ENCODE results near the gene PDE6A. TPM values are rescaled to one million over a fixed set of nuclear protein-coding genes. Genes with fewer than 3 reads are reported as not detected.

PDE6A gene
- total RNA-seq, 1 experiment from 2014 or later: not detected

DNA sequence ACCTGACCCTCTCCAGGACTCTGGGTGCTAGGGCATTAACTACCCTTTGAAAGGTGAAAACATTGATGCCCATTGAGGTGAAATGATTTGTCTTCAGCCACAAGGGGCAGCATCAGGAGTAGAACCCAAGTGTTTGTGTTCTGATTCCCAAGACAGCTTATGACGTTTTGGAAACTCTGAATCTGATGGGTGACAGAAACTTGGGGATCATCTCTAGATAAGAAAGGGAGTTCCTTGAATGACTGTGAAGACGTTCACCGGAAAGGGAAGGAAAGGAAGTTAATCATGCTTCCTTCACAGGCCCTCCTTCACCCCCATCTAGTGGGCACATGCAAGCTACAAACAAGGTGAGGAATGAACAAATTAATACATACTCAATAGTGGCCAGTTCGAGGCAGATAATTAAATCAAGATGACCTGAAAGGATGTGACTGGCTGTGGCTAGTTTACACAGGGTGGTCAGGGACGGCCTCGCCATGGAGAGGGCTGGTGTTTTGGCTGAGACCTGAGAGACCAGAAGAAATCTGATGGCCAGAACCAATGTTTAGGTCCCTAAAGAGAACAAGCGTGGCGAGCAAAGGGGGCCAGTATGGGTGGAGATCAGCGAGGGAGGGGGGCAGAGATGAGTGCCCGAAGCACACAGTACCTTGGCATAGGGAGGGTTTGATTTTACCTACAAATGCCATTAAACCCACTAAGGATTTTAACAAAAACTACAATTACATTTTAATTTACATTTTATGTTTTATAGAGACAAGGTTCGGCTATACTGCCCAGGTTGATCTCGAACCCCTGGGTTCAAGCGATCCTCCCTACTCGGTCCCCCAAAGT lies 15.0 kb upstream of the PDE6A start (continued):
- TF ChIP-seq, protein P1, sequence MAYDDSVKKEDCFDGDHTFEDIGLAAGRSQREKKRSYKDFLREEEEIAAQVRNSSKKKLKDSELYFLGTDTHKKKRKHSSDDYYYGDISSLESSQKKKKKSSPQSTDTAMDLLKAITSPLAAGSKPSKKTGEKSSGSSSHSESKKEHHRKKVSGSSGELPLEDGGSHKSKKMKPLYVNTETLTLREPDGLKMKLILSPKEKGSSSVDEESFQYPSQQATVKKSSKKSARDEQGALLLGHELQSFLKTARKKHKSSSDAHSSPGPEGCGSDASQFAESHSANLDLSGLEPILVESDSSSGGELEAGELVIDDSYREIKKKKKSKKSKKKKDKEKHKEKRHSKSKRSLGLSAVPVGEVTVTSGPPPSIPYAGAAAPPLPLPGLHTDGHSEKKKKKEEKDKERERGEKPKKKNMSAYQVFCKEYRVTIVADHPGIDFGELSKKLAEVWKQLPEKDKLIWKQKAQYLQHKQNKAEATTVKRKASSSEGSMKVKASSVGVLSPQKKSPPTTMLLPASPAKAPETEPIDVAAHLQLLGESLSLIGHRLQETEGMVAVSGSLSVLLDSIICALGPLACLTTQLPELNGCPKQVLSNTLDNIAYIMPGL (CRISPR knock-in tag; IDR thresholded peaks at IDR 0.05): no peak
- TF ChIP-seq CBFB (CRISPR knock-in tag; IDR thresholded peaks at IDR 0.05; ENCODE audit: low read depth): no peak
- no peak for TF ChIP-seq GTF2I (CRISPR knock-in tag; conservative IDR thresholded peaks at IDR 0.05)

DNA sequence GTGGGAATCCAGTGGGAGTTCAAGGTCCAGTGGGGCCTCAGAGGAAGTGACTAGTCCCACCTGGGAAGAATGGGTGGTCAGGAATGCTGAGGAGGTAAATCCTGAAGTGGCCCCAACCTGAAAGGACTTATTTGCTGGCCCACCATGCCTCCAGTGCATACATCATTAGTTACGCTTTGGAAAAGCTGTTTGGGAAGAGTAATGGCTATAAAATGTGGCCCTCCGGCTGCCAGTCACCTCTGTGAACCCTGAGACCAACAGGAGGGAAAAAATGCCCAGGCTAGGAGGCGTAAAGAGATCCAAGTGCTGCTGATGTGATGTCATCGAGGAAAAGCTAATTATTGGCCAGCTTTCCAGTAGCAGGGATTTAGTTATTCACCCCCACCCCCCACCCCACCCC lies 13.3 kb upstream of the PDE6A start:
- Mint-ChIP-seq H3K4me1 (peaks cover 19% of the 10 kb centered on the region), H3K9me3 (no peaks in the 10 kb centered on the region), H3K36me3 (no peaks in the 10 kb centered on the region), H3K27ac (no peak overlapping the region), H3K4me3 (no peak overlapping the region), H3K27me3 (ENCODE audit: low read depth) (peaks cover 8% of the 10 kb centered on the region; the same call in 1 of the 2 replicates)
- ATAC-seq (no peak), DNase-seq (ENCODE audit: low spot score) (no peak)
- no peak for TF ChIP-seq ESRRA (CRISPR knock-in tag; IDR thresholded peaks at IDR 0.05; ENCODE audit: borderline replicate concordance)
- TF ChIP-seq, protein P2, sequence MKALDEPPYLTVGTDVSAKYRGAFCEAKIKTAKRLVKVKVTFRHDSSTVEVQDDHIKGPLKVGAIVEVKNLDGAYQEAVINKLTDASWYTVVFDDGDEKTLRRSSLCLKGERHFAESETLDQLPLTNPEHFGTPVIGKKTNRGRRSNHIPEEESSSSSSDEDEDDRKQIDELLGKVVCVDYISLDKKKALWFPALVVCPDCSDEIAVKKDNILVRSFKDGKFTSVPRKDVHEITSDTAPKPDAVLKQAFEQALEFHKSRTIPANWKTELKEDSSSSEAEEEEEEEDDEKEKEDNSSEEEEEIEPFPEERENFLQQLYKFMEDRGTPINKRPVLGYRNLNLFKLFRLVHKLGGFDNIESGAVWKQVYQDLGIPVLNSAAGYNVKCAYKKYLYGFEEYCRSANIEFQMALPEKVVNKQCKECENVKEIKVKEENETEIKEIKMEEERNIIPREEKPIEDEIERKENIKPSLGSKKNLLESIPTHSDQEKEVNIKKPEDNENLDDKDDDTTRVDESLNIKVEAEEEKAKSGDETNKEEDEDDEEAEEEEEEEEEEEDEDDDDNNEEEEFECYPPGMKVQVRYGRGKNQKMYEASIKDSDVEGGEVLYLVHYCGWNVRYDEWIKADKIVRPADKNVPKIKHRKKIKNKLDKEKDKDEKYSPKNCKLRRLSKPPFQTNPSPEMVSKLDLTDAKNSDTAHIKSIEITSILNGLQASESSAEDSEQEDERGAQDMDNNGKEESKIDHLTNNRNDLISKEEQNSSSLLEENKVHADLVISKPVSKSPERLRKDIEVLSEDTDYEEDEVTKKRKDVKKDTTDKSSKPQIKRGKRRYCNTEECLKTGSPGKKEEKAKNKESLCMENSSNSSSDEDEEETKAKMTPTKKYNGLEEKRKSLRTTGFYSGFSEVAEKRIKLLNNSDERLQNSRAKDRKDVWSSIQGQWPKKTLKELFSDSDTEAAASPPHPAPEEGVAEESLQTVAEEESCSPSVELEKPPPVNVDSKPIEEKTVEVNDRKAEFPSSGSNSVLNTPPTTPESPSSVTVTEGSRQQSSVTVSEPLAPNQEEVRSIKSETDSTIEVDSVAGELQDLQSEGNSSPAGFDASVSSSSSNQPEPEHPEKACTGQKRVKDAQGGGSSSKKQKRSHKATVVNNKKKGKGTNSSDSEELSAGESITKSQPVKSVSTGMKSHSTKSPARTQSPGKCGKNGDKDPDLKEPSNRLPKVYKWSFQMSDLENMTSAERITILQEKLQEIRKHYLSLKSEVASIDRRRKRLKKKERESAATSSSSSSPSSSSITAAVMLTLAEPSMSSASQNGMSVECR (CRISPR knock-in tag; IDR thresholded peaks at IDR 0.05; ENCODE audit: borderline replicate concordance): no peak
- TF ChIP-seq, protein P3, sequence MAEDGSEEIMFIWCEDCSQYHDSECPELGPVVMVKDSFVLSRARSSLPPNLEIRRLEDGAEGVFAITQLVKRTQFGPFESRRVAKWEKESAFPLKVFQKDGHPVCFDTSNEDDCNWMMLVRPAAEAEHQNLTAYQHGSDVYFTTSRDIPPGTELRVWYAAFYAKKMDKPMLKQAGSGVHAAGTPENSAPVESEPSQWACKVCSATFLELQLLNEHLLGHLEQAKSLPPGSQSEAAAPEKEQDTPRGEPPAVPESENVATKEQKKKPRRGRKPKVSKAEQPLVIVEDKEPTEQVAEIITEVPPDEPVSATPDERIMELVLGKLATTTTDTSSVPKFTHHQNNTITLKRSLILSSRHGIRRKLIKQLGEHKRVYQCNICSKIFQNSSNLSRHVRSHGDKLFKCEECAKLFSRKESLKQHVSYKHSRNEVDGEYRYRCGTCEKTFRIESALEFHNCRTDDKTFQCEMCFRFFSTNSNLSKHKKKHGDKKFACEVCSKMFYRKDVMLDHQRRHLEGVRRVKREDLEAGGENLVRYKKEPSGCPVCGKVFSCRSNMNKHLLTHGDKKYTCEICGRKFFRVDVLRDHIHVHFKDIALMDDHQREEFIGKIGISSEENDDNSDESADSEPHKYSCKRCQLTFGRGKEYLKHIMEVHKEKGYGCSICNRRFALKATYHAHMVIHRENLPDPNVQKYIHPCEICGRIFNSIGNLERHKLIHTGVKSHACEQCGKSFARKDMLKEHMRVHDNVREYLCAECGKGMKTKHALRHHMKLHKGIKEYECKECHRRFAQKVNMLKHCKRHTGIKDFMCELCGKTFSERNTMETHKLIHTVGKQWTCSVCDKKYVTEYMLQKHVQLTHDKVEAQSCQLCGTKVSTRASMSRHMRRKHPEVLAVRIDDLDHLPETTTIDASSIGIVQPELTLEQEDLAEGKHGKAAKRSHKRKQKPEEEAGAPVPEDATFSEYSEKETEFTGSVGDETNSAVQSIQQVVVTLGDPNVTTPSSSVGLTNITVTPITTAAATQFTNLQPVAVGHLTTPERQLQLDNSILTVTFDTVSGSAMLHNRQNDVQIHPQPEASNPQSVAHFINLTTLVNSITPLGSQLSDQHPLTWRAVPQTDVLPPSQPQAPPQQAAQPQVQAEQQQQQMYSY (CRISPR knock-in tag; IDR thresholded peaks at IDR 0.05): no peak
- TF ChIP-seq GRHL2 (CRISPR knock-in tag; IDR thresholded peaks at IDR 0.05; ENCODE audit: insufficient replicate concordance, severe bottlenecking): no peak
- TF ChIP-seq, protein P4, sequence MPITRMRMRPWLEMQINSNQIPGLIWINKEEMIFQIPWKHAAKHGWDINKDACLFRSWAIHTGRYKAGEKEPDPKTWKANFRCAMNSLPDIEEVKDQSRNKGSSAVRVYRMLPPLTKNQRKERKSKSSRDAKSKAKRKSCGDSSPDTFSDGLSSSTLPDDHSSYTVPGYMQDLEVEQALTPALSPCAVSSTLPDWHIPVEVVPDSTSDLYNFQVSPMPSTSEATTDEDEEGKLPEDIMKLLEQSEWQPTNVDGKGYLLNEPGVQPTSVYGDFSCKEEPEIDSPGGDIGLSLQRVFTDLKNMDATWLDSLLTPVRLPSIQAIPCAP (CRISPR knock-in tag; IDR thresholded peaks at IDR 0.05): no peak
- TF ChIP-seq, protein P5, sequence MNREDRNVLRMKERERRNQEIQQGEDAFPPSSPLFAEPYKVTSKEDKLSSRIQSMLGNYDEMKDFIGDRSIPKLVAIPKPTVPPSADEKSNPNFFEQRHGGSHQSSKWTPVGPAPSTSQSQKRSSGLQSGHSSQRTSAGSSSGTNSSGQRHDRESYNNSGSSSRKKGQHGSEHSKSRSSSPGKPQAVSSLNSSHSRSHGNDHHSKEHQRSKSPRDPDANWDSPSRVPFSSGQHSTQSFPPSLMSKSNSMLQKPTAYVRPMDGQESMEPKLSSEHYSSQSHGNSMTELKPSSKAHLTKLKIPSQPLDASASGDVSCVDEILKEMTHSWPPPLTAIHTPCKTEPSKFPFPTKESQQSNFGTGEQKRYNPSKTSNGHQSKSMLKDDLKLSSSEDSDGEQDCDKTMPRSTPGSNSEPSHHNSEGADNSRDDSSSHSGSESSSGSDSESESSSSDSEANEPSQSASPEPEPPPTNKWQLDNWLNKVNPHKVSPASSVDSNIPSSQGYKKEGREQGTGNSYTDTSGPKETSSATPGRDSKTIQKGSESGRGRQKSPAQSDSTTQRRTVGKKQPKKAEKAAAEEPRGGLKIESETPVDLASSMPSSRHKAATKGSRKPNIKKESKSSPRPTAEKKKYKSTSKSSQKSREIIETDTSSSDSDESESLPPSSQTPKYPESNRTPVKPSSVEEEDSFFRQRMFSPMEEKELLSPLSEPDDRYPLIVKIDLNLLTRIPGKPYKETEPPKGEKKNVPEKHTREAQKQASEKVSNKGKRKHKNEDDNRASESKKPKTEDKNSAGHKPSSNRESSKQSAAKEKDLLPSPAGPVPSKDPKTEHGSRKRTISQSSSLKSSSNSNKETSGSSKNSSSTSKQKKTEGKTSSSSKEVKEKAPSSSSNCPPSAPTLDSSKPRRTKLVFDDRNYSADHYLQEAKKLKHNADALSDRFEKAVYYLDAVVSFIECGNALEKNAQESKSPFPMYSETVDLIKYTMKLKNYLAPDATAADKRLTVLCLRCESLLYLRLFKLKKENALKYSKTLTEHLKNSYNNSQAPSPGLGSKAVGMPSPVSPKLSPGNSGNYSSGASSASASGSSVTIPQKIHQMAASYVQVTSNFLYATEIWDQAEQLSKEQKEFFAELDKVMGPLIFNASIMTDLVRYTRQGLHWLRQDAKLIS (CRISPR knock-in tag; IDR thresholded peaks at IDR 0.05; ENCODE audit: borderline replicate concordance): no peak
- ChIA-PET POLR2A (no interaction called here), CTCF (interaction anchor here (0.9 to 5.7 kb wide), 4 partner anchors 33 to 124 kb away, joined by 3 to 60 read pairs (median 12); no protein-coding TSS in a partner anchor)

Measured in WTC11 (cell line).